MM.1S (cell line): Measurements from ENCODE around the gene ZNF571.

ENCODE experiments used
- DNase-seq: peaks from one replicate; pipeline ENCODE4 v3.0.0-alpha.2; 2015
- H2AFZ ChIP-seq: fragments of 300-600 bp; sonication (generic); 2 replicates; pipeline ENCODE4 v1.6.0; 2016; ENCODE audit warnings: antibody characterized with exemption, low read length
- H3F3A ChIP-seq: fragments of 300-600 bp; sonication (generic); 2 replicates; pipeline ENCODE4 v1.6.1; 2016; ENCODE audit warnings: mild to moderate bottlenecking, antibody characterized with exemption, low read length, moderate library complexity, mixed read lengths; ENCODE audit not compliant: insufficient read depth
- H3K27ac ChIP-seq: fragments of 300-600 bp; sonication (generic); 2 replicates; pipeline ENCODE4 v1.5.1; 2016; ENCODE audit warnings: mild to moderate bottlenecking, low read length
- H3K27me3 ChIP-seq: fragments of 300-600 bp; sonication (generic); replicated peaks from 2 replicates; pipeline ENCODE4 v1.6.0; 2016; ENCODE audit warnings: low read length; ENCODE audit not compliant: insufficient read depth
- H3K36me3 ChIP-seq: fragments of 300-600 bp; sonication (generic); replicated peaks from 2 replicates; pipeline ENCODE4 v1.6.1; 2016; ENCODE audit warnings: mild to moderate bottlenecking, low read length, mixed read lengths; ENCODE audit not compliant: insufficient read depth
- H3K4me1 ChIP-seq: fragments of 300-600 bp; sonication (generic); 2 replicates; pipeline ENCODE4 v1.6.1; 2016; ENCODE audit warnings: low read length, mixed read lengths
- H3K4me2 ChIP-seq: fragments of 300-600 bp; sonication (generic); 2 replicates; pipeline ENCODE4 v1.6.0; 2016; ENCODE audit warnings: low read depth, low read length
- H3K4me3 ChIP-seq: fragments of 300-600 bp; sonication (generic); 2 replicates; pipeline ENCODE4 v1.5.1; 2016; ENCODE audit warnings: low read length, mixed read lengths
- H3K79me2 ChIP-seq: fragments of 300-600 bp; sonication (generic); 2 replicates; pipeline ENCODE4 v1.6.1; 2016; ENCODE audit warnings: mixed run types, low read length, mixed read lengths
- H3K9ac ChIP-seq: fragments of 300-600 bp; sonication (generic); 2 replicates; pipeline ENCODE4 v1.6.1; 2016; ENCODE audit warnings: low read length, mixed read lengths
- H3K9me2 ChIP-seq: fragments of 300-600 bp; sonication (generic); replicated peaks from 2 replicates; pipeline ENCODE4 v1.6.1; 2016; ENCODE audit warnings: mild to moderate bottlenecking, low read length, mixed read lengths; ENCODE audit not compliant: insufficient read depth
- H3K9me3 ChIP-seq: fragments of 300-600 bp; sonication (generic); replicated peaks from 2 replicates; pipeline ENCODE4 v1.6.1; 2016; ENCODE audit warnings: mild to moderate bottlenecking, low read length, mixed read lengths; ENCODE audit not compliant: insufficient read depth
- H4K20me1 ChIP-seq: fragments of 300-600 bp; sonication (generic); 2 replicates; pipeline ENCODE4 v1.6.1; 2016; ENCODE audit warnings: mild to moderate bottlenecking, low read length, moderate library complexity, mixed read lengths; ENCODE audit not compliant: insufficient read depth
- CTCF ChIP-seq: fragments of 300-600 bp; sonication (generic); IDR thresholded peaks from 2 replicates; pipeline ENCODE4 v1.5.1; 2016; ENCODE audit warnings: antibody characterized with exemption, low read length, mixed read lengths
- EZH2 ChIP-seq: fragments of 300-600 bp; sonication (generic); optimal IDR thresholded peaks from 2 replicates; pipeline ENCODE3; 2017; ENCODE audit warnings: low read depth, mild to moderate bottlenecking, antibody characterized with exemption, low read length, mixed read lengths
- EZH2phosphoT487 ChIP-seq: fragments of 300-600 bp; sonication (generic); IDR thresholded peaks from 2 replicates; pipeline ENCODE4 v1.6.1; 2018; ENCODE audit warnings: antibody characterized with exemption, low read length

The ZNF571 gene

GRCh38 chr19:37593996-37594303 is 642 bp downstream of the ZNF571 start:
- H3K4me3 ChIP-seq: peak overlapping the region; percentile 63
- no peaks in the 10 kb centered on the region for H3K9me3 ChIP-seq
- H4K20me1 ChIP-seq: no peaks in the 10 kb centered on the region
- no peaks in the 10 kb centered on the region for H3K27me3 ChIP-seq
- H2AFZ ChIP-seq: peak overlapping the region; percentile 70
- no peaks in the 10 kb centered on the region for H3K36me3 ChIP-seq
- no peaks in the 10 kb centered on the region for H3K79me2 ChIP-seq
- no peaks in the 10 kb centered on the region for H3K4me1 ChIP-seq
- no peaks in the 10 kb centered on the region for H3K9me2 ChIP-seq
- DNase-seq: peak; percentile 66
- H3K27ac ChIP-seq: peak overlapping the region; percentile 61; the same call in 1 of the 2 replicates
- H3K9ac ChIP-seq: peak overlapping the region; percentile 66; the same call in 1 of the 2 replicates
- H3K4me2 ChIP-seq: peak overlapping the region; percentile 61
- H3F3A ChIP-seq: no peaks in the 10 kb centered on the region
- no peak for TF ChIP-seq CTCF
- TF ChIP-seq EZH2phosphoT487: no peak
- no peak for TF ChIP-seq EZH2

- Histone ChIP-seq H3F3A (no peaks in the 10 kb centered on the region), H2AFZ (no peak overlapping the region), H3K9me3 (no peaks in the 10 kb centered on the region), H3K27me3 (no peaks in the 10 kb centered on the region), H3K9me2 (no peaks in the 10 kb centered on the region), H3K27ac (no peak overlapping the region), H3K4me1 (no peaks in the 10 kb centered on the region), H4K20me1 (no peaks in the 10 kb centered on the region), H3K4me3 (no peak overlapping the region), H3K36me3 (no peaks in the 10 kb centered on the region), H3K4me2 (no peak overlapping the region), H3K9ac (no peak overlapping the region), H3K79me2 (no peaks in the 10 kb centered on the region)
- DNase-seq: no peak
- TF ChIP-seq CTCF: no peak
- TF ChIP-seq EZH2phosphoT487: no peak
- no peak for TF ChIP-seq EZH2
Observed at GRCh38 chr19:37583340-37583739, 11.3 kb downstream of the ZNF571 start.

DNA sequence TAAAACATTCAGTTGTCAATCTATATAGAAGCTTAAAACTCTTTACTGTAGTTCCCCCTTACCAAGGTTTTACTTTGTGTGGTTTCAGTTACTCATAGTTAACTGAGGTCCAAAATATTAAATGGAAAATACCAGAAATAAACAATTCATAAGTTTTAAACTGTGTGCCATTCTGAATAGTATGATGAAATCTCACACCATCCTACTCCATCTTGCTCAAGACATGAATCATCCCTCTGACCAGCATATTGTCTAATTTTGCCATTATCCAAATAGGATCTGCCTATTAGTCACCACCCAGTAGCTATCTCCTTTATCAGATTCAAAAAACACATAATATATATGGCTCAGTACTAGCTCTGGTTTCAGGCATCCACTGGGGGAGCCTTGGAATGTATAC is 22.4 kb downstream of the ZNF571 start:
- no peaks in the 10 kb centered on the region for H3K9me3 ChIP-seq

More for the DNA sequence above, 22.4 kb downstream of the ZNF571 start:
- no peak overlapping the region for H3K4me3 ChIP-seq
- H3K27ac ChIP-seq: no peak overlapping the region
- no peaks in the 10 kb centered on the region for H3K4me1 ChIP-seq
- H2AFZ ChIP-seq: no peak overlapping the region
- no peaks in the 10 kb centered on the region; the same call in 1 of the 2 replicates for H3K36me3 ChIP-seq
- H3K9ac ChIP-seq: no peak overlapping the region
- no peak overlapping the region for H3K4me2 ChIP-seq
- no peak for DNase-seq
- H4K20me1 ChIP-seq: no peaks in the 10 kb centered on the region
- H3K27me3 ChIP-seq: no peaks in the 10 kb centered on the region
- TF ChIP-seq EZH2phosphoT487 (no peak), CTCF (no peak), EZH2 (no peak)
- H3K9me2 ChIP-seq: no peaks in the 10 kb centered on the region
- no peaks in the 10 kb centered on the region for H3K79me2 ChIP-seq
- H3F3A ChIP-seq: no peaks in the 10 kb centered on the region
